ENCODE measurements around the gene UTS2B.

DNA sequence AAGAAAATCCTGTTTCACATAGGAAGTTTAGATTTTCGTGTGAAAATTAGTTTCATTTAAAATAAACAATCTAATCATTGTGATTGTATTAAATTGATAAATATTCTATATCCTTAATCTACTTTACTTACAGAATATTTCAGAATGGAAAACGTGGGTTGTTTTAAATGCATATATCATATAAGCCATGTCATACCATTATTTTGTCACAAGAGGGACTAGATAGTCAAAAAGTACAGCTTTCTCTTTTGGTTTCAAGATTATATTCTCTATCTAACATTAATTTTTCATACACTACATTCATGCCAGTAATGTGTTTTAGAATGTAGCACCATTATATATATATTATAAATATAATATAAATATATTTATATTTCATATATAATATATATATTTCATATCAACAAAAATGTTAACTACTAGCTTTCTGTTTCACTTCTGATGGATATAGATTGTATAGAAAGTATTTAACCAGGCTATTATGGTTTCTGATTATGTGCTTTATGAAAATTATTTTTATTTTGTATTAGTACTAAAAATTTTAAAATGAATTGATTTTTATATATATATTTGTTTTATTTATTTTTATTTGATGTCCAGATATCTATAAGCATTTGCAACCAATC, 86.0 kb downstream of the UTS2B start:
- no peak for TF ChIP-seq POLR2AphosphoS5 (IDR thresholded peaks at IDR 0.05; ENCODE audit: low read depth, low read length)
- TF ChIP-seq POLR2A (IDR thresholded peaks at IDR 0.05; ENCODE audit: low read depth, low read length) = no peak
- no peak for TF ChIP-seq TAF1 (IDR thresholded peaks at IDR 0.05; ENCODE audit: borderline replicate concordance, low read depth, low read length)
